Stimulated activated effector memory CD8-positive, alpha-beta T cell treated with anti-CD3 and anti-CD28 coated beads, Interleukin-12 subunit alpha, Interleukin-12 subunit beta, amount 100 ng/mL, for 72 hours (primary cell): ENCODE results near the gene FAM117B.
"Not testable (repeated sequence)": the region's sequence is repeated elsewhere in the genome, so short reads cannot be mapped to it uniquely, and the experiment has no call there.

Experiments used
- ATAC-seq: fragments of 150-1000 bp; cut with Tn5 transposase; 2 replicates; pipeline ENCODE4 v1.10.0; 2021
- DNase-seq, 2 donors: peaks; one replicate each; pipeline ENCODE4 v3.0.0; 2021 to 2022; ENCODE audit warnings: low spot score in 2 of 2
- H3K27ac Mint-ChIP-seq: one replicate; pipeline ENCODE4 v1.8.0; 2022; ENCODE audit warnings: mild to moderate bottlenecking, mixed read lengths
- H3K36me3 Mint-ChIP-seq: one replicate; pipeline ENCODE4 v1.8.0; 2022; ENCODE audit warnings: mild to moderate bottlenecking, mixed read lengths
- H3K4me1 Mint-ChIP-seq: one replicate; pipeline ENCODE4 v1.8.0; 2022; ENCODE audit warnings: mixed read lengths
- H3K4me3 Mint-ChIP-seq: one replicate; pipeline ENCODE4 v1.8.0; 2022; ENCODE audit warnings: mild to moderate bottlenecking, mixed read lengths
- H3K9me3 Mint-ChIP-seq: one replicate; pipeline ENCODE4 v1.8.0; 2022; ENCODE audit warnings: mixed read lengths

The FAM117B gene

DNA sequence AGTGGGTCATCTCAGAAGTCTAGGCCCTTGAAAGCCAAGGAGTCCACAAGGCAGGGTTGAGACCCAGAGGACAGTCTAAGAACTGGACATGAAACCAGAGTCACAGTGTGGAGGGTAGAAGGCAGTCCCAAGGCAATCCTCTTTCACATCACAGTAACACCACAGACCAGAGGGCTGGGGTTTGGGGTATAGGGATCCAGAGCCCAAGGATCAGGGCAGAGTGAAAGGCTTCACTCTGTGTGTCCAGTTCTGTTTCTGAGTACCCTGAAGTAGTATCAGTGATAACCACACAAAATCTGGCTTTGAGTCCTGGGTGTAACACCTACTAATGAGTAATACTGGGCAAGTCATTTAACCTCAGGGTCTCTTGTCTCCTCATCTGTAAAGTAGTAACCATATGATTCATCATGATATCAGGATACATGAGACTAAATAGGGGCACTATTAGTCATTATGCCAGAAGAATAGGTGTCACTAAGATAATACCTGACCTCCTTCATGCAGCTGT, 145.8 kb downstream of the FAM117B start:
- peaks cover 22% of the 10 kb centered on the region for H3K36me3 Mint-ChIP-seq
- DNase-seq: peak; percentile 3 to 61
- peak overlapping the region; percentile 78 for H3K27ac Mint-ChIP-seq
- H3K9me3 Mint-ChIP-seq: no peaks in the 10 kb centered on the region
- peak; percentile 99 for ATAC-seq
- H3K4me3 Mint-ChIP-seq: no peak overlapping the region
- H3K4me1 Mint-ChIP-seq: peaks cover 18% of the 10 kb centered on the region

DNA sequence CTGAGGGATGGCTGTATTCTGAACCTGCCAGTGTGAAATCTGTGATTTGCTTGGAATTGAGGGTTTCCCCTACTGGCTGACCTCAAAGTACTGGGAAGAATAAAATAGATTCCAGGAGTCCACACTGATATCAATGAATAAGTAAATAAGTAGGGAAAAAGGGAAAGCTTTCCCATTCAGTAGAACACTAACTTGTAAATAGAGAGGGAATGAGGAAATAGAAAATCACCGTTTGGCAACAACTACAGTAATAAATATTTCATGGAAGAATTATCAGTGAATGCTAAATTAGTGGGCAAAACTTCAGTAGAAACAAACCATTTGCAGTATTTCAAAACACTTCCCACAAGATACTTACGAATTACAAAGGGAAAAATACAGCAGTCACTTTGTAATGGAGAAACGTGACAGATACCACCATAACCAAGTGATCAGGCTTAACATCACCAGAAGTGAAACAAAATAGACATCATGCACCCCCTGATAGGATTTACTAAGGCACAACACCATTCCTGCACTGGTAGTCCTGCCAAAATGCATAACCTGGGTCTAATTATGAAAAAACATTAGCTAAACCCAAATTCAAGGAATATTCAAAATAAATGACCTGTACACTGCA, 148.3 kb downstream of the FAM117B start:
- Mint-ChIP-seq H3K4me1 (peaks cover 18% of the 10 kb centered on the region), H3K36me3 (peaks cover 22% of the 10 kb centered on the region), H3K9me3 (no peaks in the 10 kb centered on the region), H3K4me3 (no peak overlapping the region), H3K27ac (no peak overlapping the region)
- ATAC-seq (no peak), DNase-seq (no peak)

DNA sequence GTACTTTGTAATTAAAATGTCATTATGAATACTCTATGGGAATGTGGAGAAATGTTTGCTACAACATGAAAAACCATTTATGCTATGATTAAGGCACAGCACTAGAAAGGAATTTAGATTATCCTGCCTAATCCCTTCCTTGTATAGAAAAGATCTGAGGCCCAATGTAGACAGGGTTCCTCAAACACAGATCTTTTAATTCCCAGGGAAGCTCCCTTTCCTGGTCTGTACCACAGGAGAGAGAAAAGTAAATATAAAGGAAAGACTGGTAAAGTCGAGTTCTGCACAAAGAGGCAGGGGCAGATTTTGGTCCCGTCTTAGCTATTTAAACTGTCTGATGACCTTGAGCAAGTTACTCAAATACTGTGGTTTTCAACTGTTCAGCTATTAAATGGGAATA, 152.1 kb downstream of the FAM117B start:
- ATAC-seq: no peak
- Mint-ChIP-seq H3K27ac (no peak overlapping the region), H3K9me3 (no peaks in the 10 kb centered on the region), H3K4me1 (no peaks in the 10 kb centered on the region), H3K36me3 (peaks cover 11% of the 10 kb centered on the region), H3K4me3 (no peak overlapping the region)
- no peak for DNase-seq

DNA sequence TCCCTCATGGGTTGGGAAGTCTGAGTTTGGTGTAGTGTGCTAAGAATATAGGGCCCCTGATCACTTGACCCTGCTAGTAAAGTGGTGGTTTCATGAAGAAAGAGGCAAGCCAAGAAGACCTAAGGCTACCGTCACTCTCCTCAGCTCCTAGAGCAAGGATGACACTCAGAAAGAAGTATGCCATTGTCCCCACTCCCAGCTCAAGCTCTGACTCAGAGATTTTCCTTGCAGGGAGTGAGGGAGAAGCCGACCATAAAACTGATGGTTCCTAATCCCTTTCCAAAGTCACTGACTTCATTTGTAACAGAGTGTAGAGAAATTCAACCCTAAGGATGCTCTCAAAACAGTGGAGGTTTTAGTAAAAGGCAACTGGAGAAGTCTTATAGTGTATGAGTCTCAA, 155.9 kb downstream of the FAM117B start:
- ATAC-seq (no peak), DNase-seq (no peak)
- H3K27ac Mint-ChIP-seq: no peak overlapping the region
- no peaks in the 10 kb centered on the region for H3K4me1 Mint-ChIP-seq
- H3K9me3 Mint-ChIP-seq: no peaks in the 10 kb centered on the region
- H3K4me3 Mint-ChIP-seq: no peak overlapping the region
- no peaks in the 10 kb centered on the region for H3K36me3 Mint-ChIP-seq

DNA sequence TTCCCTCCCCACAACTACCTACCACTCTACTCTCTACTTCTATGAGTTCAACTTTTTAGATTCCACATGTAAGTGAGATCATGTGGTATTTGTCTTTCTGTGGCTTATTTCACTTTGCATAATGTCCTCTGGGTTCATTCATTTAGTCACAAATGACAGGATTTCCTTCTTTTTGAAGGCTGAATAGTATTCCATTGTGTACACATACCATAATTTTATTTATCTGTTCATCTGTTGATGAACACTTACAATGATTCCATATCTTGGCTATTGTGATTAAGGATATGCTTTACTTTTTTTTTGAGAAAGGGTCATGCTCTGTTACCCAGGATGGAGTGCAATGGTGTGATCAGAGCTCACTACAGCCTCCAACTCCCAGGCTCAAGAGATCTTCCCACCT, 163.2 kb downstream of the FAM117B start:
- ATAC-seq (no peak), DNase-seq (no peak)
- no peak overlapping the region for H3K27ac Mint-ChIP-seq
- no peaks in the 10 kb centered on the region for H3K36me3 Mint-ChIP-seq
- no peaks in the 10 kb centered on the region for H3K4me1 Mint-ChIP-seq
- H3K4me3 Mint-ChIP-seq: no peak overlapping the region
- H3K9me3 Mint-ChIP-seq: peaks cover 3% of the 10 kb centered on the region

DNA sequence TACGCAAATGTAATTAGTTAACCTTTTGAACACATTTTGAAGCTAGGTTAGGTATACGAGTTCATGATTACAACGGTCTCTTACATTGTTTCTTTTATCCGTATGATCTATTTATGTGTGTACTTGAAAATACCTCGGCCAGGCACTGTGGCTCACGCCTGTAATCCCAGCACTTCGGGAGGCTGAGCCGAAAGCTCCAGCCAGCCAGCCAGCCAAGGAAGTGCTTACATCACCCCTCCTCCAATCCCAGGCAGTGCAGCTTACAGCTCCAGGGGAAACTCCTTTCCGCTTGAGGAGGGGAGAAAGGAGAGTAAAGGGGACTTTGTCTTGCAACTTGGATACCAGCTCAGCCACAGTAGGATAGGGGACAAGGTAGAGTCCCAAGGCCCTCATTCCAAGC, 171.1 kb downstream of the FAM117B start:
- not testable (repeated sequence) for H3K36me3 Mint-ChIP-seq, H3K27ac Mint-ChIP-seq, ATAC-seq, DNase-seq, H3K4me1 Mint-ChIP-seq, H3K9me3 Mint-ChIP-seq, H3K4me3 Mint-ChIP-seq

DNA sequence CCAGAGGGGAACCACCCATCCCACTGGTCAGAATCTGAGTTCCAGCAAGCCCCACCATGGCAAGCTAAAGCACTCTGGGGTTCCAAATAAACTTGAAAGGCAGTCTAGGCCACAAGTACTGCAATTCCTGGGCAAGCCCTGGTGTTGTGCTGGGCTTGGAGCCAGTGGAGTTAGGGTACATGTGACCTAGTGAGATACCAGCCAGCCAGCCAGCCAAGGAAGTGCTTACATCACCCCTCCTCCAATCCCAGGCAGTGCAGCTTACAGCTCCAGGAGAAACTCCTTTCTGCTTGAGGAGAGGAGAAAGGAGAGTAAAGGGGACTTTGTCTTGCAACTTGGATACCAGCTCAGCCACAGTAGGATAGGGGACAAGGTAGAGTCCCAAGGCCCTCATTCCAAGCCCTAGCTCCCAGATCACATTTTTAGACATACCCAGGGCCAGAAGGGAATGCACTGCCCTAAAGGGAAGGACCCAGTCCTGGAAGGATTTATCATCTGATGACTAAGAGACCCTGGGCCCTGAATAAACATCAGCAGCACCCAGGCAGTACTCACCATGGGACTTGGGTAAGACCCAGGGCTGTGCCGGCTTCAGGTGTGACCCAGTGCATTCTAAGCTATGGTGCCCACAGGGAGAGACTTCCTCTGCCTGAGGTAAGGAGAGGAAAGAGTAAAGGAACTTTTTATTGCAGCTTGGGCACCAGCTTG, 172.8 kb downstream of the FAM117B start:
- not testable (repeated sequence) for ATAC-seq, H3K27ac Mint-ChIP-seq, DNase-seq, H3K4me3 Mint-ChIP-seq, H3K9me3 Mint-ChIP-seq, H3K4me1 Mint-ChIP-seq, H3K36me3 Mint-ChIP-seq

DNA sequence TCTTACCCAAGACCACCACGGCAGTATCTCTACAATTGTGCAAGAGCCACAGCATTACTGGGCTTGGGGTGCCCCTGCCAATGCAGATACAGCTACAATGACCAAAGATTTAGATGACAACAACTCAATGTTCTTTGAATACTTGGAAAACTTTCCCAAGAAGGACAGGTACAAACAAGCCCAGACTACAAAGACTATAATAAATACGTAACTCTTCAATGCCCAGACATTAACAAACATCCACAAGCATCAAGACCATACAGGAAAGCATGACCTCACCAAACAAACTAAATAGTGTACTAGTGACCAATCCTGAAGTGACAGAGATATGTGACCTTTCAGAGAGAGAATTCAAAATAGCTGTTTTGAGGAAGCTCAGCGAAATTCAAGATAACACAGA, 174.0 kb downstream of the FAM117B start:
- Mint-ChIP-seq H3K9me3 (peaks cover 7% of the 10 kb centered on the region), H3K4me3 (no peak overlapping the region), H3K36me3 (no peaks in the 10 kb centered on the region), H3K27ac (no peak overlapping the region), H3K4me1 (no peaks in the 10 kb centered on the region)
- DNase-seq (no peak), ATAC-seq (no peak)

DNA sequence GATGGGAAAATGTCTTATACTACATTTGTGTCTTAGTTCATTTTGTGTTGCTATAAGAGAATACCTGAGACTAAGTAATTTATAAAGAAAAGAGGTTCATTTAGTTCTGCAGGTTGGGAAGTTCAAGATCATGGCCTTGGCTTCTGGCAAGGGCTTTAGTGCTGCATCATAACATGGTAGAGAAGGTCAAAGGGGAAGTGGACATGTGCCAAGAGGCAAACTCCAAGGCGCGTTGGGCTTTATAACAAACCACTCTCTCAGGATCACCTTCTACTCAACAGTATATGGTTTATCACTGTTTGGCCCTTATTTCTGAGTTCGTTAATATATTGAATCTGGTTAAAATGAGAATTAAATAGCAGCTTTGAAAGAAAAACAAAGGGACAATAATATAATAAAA, 178.6 kb downstream of the FAM117B start:
- ATAC-seq: no peak
- H3K4me1 Mint-ChIP-seq: no peaks in the 10 kb centered on the region
- H3K27ac Mint-ChIP-seq: no peak overlapping the region
- no peak for DNase-seq
- H3K9me3 Mint-ChIP-seq: peaks cover 7% of the 10 kb centered on the region
- H3K36me3 Mint-ChIP-seq: no peaks in the 10 kb centered on the region
- H3K4me3 Mint-ChIP-seq: no peak overlapping the region

DNA sequence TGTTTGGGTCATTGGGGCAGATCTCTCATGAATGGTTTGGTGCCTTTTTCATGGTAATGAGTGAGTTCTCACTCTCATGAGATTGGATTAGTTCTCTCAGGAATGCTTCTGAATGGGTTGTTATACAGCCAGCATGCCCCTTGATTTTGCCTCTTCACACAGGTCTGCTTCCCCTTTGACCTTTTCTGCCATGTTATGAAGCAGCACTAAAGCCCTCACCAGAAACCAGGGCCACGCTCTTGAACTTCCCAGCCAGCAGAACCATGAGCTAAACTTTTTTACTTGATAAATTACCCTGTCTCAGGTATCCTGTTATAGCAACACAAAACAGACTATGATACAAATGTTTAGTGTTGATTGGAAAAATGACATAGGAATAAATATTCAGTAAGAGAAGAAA, 179.5 kb downstream of the FAM117B start:
- H3K4me1 Mint-ChIP-seq: no peaks in the 10 kb centered on the region
- ATAC-seq: no peak
- no peak overlapping the region for H3K27ac Mint-ChIP-seq
- no peak for DNase-seq
- no peak overlapping the region for H3K4me3 Mint-ChIP-seq
- no peaks in the 10 kb centered on the region for H3K36me3 Mint-ChIP-seq
- peaks cover 3% of the 10 kb centered on the region for H3K9me3 Mint-ChIP-seq

DNA sequence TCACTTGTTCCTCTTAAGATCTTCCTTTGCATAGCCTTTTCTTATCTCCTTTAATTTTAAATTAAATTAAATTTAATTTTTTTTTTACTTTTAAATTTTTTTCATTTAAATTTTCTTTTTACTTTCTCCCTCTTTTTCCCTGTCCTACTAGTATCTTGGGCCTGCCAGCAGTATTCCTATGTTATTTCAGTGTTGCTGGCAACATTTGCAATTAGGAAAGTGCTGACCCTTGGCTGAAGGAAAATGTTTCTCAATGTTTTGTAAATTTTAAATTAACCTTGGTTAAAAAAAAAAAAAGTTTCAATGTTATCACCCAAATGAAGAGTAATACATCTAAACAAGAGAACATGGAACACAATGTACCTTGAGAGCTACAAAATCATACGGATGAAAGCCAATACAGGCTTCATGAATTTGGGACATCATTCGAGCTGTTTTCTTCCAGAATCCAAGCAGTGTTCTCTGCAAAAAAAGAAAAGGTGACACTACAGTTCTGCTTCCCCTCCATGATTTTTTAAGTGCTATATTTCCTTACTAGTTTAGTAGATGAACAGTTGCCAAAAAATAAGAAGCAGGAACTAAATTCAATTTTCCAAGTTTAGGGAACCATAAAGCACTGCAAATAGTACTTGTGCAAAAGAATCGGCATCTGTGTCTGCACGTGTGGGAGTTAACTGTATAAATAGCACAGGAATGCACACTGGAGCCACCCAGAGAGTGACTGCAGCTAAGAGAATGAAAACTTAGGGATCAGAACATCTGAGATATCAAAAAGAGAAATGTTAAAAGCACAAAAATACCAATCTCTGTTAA, 181.0 kb downstream of the FAM117B start:
- DNase-seq (no peak), ATAC-seq (no peak)
- Mint-ChIP-seq H3K4me1 (no peaks in the 10 kb centered on the region), H3K4me3 (no peak overlapping the region), H3K36me3 (no peaks in the 10 kb centered on the region), H3K9me3 (no peaks in the 10 kb centered on the region), H3K27ac (no peak overlapping the region)

DNA sequence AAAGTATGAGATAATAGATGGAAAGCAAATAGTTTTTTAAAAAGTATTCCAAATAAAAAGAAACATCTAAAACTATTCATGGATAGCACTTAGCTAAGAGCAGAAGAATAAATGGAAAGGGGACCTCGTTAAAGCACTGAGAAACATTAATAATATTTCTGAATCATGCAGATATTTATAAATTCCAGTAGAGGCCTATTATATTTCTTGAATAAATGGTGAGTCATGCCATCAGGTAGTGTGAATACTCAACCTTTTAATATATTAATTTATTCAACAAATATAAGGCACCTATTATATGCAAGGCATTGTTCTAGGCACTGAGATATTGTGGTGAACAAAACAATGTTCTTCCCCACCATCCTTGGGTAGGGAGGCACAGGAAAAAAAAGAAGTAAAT, 183.0 kb downstream of the FAM117B start:
- H3K36me3 Mint-ChIP-seq: no peaks in the 10 kb centered on the region
- no peak overlapping the region for H3K27ac Mint-ChIP-seq
- H3K4me3 Mint-ChIP-seq: no peak overlapping the region
- H3K4me1 Mint-ChIP-seq: no peaks in the 10 kb centered on the region
- no peak for DNase-seq
- ATAC-seq: no peak
- H3K9me3 Mint-ChIP-seq: no peaks in the 10 kb centered on the region

DNA sequence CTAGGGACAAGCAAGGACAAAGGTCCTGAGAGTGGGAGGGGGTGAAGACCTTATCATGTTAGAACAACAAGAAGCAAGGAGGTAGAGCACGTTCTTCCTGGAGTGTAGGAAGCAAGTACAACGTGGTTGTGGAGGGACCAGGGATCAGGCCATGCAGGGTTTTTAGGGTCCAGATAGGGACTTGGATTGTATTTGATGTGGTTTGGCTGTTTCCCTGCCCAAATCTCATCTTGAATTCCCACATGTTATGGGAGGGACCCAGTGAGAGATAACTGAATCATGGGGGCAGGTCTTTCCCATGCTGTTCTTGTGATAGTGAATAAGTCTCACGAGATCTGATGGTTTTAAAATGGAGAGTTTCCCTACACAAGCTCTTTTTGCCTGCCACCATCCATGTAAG, 183.6 kb downstream of the FAM117B start:
- no peaks in the 10 kb centered on the region for H3K4me1 Mint-ChIP-seq
- no peak overlapping the region for H3K4me3 Mint-ChIP-seq
- no peak overlapping the region for H3K27ac Mint-ChIP-seq
- DNase-seq: no peak
- no peaks in the 10 kb centered on the region for H3K9me3 Mint-ChIP-seq
- ATAC-seq: no peak
- H3K36me3 Mint-ChIP-seq: no peaks in the 10 kb centered on the region
